ENCODE results near the gene NINJ1.

DNA sequence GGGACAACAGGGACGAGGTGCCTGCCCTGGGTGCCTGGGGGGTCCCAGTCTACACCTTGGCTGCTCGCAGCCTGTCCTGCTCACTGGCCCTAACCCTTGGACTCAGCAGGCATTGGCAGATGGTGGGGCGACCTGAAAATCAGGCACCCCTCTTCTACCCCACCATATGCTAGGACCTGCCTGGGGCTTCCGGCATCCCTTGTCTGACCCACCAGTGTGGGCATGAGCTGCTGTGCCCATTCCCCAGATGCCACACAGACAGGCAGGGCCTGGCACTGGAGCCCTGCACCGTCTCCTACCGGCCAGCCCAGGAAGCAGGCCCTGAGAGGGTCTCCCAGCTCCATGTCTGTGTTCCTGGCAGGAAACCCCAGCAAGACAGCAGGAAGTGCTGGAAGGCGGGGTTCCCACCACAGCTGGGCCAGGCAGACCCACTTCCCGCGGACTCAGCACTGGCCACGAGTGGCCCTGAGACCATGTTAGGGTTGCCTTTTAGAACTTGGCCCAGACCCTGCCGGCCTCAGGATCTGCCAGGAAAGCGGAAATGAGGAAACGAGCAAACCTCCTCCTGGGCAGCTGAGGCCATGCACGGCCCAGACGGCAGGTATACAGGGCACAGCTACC is 3.1 kb downstream of the NINJ1 start:
- TF ChIP-seq, protein P1, sequence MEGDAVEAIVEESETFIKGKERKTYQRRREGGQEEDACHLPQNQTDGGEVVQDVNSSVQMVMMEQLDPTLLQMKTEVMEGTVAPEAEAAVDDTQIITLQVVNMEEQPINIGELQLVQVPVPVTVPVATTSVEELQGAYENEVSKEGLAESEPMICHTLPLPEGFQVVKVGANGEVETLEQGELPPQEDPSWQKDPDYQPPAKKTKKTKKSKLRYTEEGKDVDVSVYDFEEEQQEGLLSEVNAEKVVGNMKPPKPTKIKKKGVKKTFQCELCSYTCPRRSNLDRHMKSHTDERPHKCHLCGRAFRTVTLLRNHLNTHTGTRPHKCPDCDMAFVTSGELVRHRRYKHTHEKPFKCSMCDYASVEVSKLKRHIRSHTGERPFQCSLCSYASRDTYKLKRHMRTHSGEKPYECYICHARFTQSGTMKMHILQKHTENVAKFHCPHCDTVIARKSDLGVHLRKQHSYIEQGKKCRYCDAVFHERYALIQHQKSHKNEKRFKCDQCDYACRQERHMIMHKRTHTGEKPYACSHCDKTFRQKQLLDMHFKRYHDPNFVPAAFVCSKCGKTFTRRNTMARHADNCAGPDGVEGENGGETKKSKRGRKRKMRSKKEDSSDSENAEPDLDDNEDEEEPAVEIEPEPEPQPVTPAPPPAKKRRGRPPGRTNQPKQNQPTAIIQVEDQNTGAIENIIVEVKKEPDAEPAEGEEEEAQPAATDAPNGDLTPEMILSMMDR (IDR thresholded peaks at IDR 0.05) = no peak
- no peak for TF ChIP-seq EZH2phosphoT487 (IDR thresholded peaks at IDR 0.05)

Measured in neural progenitor cell (in vitro differentiated cells).